Measurements from ENCODE around the gene PPP3CB. TPM values are rescaled to one million over a fixed set of nuclear protein-coding genes. Genes with fewer than 3 reads are reported as not detected.

The PPP3CB gene
- total RNA-seq, 1 donor from 2014 or later, result 29.2 TPM

DNA sequence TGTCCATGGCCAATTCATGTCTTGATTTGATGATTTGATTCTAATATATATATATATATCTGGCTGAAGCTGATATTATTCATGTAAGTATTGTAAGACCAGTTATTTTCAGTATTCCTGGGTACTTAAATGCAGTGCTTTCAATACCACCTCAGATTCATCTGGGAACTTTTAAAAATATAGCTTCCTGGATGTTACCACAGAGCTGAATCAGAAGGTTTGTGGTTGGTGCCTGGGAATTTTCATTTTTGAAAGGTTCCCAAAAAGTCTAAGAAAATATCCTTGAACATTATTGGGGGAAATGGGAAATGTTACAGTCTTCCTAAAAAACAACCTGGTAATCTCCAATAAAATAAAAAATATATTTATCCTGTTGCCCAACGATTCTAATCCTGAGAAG, 10.7 kb upstream of the PPP3CB start:
- DNase-seq (ENCODE audit: low read depth) (peak; percentile 42), FAIRE-seq (no peak)
- no peak overlapping the region for H3K27ac ChIP-seq (ENCODE audit: low read depth, low read length)

DNA sequence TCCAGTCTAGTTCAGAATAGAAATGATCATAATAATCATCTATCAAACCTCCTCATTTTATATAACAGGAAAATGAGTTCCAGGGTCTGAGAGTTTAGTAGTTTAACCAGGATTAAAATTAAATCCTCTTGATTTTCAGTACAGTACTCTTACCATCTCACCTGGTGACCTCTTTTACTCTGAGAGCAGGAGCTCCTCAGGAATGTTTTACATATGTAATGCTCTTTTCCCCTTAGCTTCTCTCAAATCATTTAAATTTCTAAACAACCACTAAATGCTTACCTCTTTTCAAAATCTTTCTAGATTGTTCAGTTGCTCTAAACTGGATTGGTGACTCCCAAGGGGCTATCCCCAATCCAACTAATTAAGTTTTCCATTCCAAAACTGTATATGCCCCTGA, 10.2 kb upstream of the PPP3CB start:
- H3K4me3 Mint-ChIP-seq (ENCODE audit: unreplicated experiment), result no peak overlapping the region
- no peak for FAIRE-seq
- H3K4me3 ChIP-seq (ENCODE audit: insufficient read depth, low read depth, low read length), result no peak overlapping the region
- no peaks in the 10 kb centered on the region for H3K9me3 Mint-ChIP-seq (ENCODE audit: unreplicated experiment)
- H3K36me3 Mint-ChIP-seq (ENCODE audit: low read depth, unreplicated experiment), result peaks cover 13% of the 10 kb centered on the region
- no peak overlapping the region for H3K9ac ChIP-seq (ENCODE audit: low read length)
- no peak overlapping the region for H2AFZ ChIP-seq (ENCODE audit: low read depth, low read length)
- peaks cover 10% of the 10 kb centered on the region for H3K4me1 ChIP-seq (ENCODE audit: insufficient read depth, low read length)
- no peaks in the 10 kb centered on the region for H3K9me3 ChIP-seq (ENCODE audit: insufficient read depth, low read depth, low read length)
- H3K4me2 ChIP-seq (ENCODE audit: low read length), result no peak overlapping the region
- no peaks in the 10 kb centered on the region for H3K36me3 ChIP-seq (ENCODE audit: insufficient read depth, low read length)
- no peaks in the 10 kb centered on the region for H3K79me2 ChIP-seq (ENCODE audit: insufficient read depth, low read length)
- DNase-seq (ENCODE audit: low read depth), result no peak
- TF ChIP-seq EZH2 (IDR thresholded peaks at IDR 0.05; ENCODE audit: insufficient read depth, low read length), result no peak
- TF ChIP-seq CTCF (IDR thresholded peaks at IDR 0.05; ENCODE audit: insufficient read depth, low read depth, low read length), result no peak
- no peak overlapping the region for H3K27ac ChIP-seq (ENCODE audit: low read depth, low read length)
- peaks cover 8% of the 10 kb centered on the region for H3K4me1 Mint-ChIP-seq (ENCODE audit: low read depth, unreplicated experiment)
- H3K27me3 ChIP-seq (ENCODE audit: insufficient read depth, low read length), result no peaks in the 10 kb centered on the region
- H3K27ac Mint-ChIP-seq (ENCODE audit: unreplicated experiment), result no peak overlapping the region
- H3K27me3 Mint-ChIP-seq (ENCODE audit: low read depth, unreplicated experiment), result no peaks in the 10 kb centered on the region
- H4K20me1 ChIP-seq (ENCODE audit: insufficient read depth, low read length), result no peaks in the 10 kb centered on the region

More for the DNA sequence above, 10.7 kb upstream of the PPP3CB start:
- Histone ChIP-seq H3K9me3 (ENCODE audit: insufficient read depth, low read depth, low read length) (no peaks in the 10 kb centered on the region), H3K4me1 (ENCODE audit: insufficient read depth, low read length) (peaks cover 8% of the 10 kb centered on the region), H3K27me3 (ENCODE audit: insufficient read depth, low read length) (no peaks in the 10 kb centered on the region), H2AFZ (ENCODE audit: low read depth, low read length) (no peak overlapping the region), H3K36me3 (ENCODE audit: insufficient read depth, low read length) (no peaks in the 10 kb centered on the region), H3K4me3 (ENCODE audit: insufficient read depth, low read depth, low read length) (no peak overlapping the region), H3K4me2 (ENCODE audit: low read length) (no peak overlapping the region), H4K20me1 (ENCODE audit: insufficient read depth, low read length) (no peaks in the 10 kb centered on the region), H3K9ac (ENCODE audit: low read length) (no peak overlapping the region), H3K79me2 (ENCODE audit: insufficient read depth, low read length) (no peaks in the 10 kb centered on the region)
- Mint-ChIP-seq H3K36me3 (ENCODE audit: low read depth, unreplicated experiment) (peaks cover 13% of the 10 kb centered on the region), H3K27me3 (ENCODE audit: low read depth, unreplicated experiment) (no peaks in the 10 kb centered on the region), H3K4me1 (ENCODE audit: low read depth, unreplicated experiment) (peaks cover 8% of the 10 kb centered on the region), H3K27ac (ENCODE audit: unreplicated experiment) (no peak overlapping the region), H3K4me3 (ENCODE audit: unreplicated experiment) (no peak overlapping the region), H3K9me3 (ENCODE audit: unreplicated experiment) (no peaks in the 10 kb centered on the region)
- TF ChIP-seq CTCF (IDR thresholded peaks at IDR 0.05; ENCODE audit: insufficient read depth, low read depth, low read length), result no peak
- TF ChIP-seq EZH2 (IDR thresholded peaks at IDR 0.05; ENCODE audit: insufficient read depth, low read length), result no peak

GRCh38 chr10:73503037-73503436, 7.2 kb upstream of the PPP3CB start:
- Mint-ChIP-seq H3K27ac (ENCODE audit: unreplicated experiment) (no peak overlapping the region), H3K9me3 (ENCODE audit: unreplicated experiment) (no peaks in the 10 kb centered on the region), H3K4me3 (ENCODE audit: unreplicated experiment) (no peak overlapping the region), H3K36me3 (ENCODE audit: low read depth, unreplicated experiment) (peaks cover 20% of the 10 kb centered on the region), H3K4me1 (ENCODE audit: low read depth, unreplicated experiment) (peaks cover 8% of the 10 kb centered on the region), H3K27me3 (ENCODE audit: low read depth, unreplicated experiment) (no peaks in the 10 kb centered on the region)
- Histone ChIP-seq H3K9ac (ENCODE audit: low read length) (no peak overlapping the region), H2AFZ (ENCODE audit: low read depth, low read length) (no peak overlapping the region), H3K79me2 (ENCODE audit: insufficient read depth, low read length) (no peaks in the 10 kb centered on the region), H3K9me3 (ENCODE audit: insufficient read depth, low read depth, low read length) (no peaks in the 10 kb centered on the region), H3K27me3 (ENCODE audit: insufficient read depth, low read length) (no peaks in the 10 kb centered on the region), H3K36me3 (ENCODE audit: insufficient read depth, low read length) (no peaks in the 10 kb centered on the region), H4K20me1 (ENCODE audit: insufficient read depth, low read length) (no peaks in the 10 kb centered on the region), H3K4me1 (ENCODE audit: insufficient read depth, low read length) (peaks cover 10% of the 10 kb centered on the region), H3K4me3 (ENCODE audit: insufficient read depth, low read depth, low read length) (no peak overlapping the region), H3K27ac (ENCODE audit: low read depth, low read length) (no peak overlapping the region), H3K4me2 (ENCODE audit: low read length) (no peak overlapping the region)
- DNase-seq (ENCODE audit: low read depth) (no peak), FAIRE-seq (no peak)
- TF ChIP-seq CTCF (IDR thresholded peaks at IDR 0.05; ENCODE audit: insufficient read depth, low read depth, low read length), result no peak
- no peak for TF ChIP-seq EZH2 (IDR thresholded peaks at IDR 0.05; ENCODE audit: insufficient read depth, low read length)
